Vagina (tissue), 2 donors: ENCODE results near the gene ST6GALNAC5. TPM values are rescaled to one million over a fixed set of nuclear protein-coding genes. Genes with fewer than 3 reads are reported as not detected.

Experiments used
- DNase-seq, 2 donors: peaks; one replicate each; pipeline ENCODE4 v3.0.0-alpha.2; 2017; ENCODE audit errors: extremely low spot score in 2 of 2
- H3K27ac ChIP-seq: fragments of 200-600 bp; sonication (generic); one replicate; pipeline ENCODE4 v1.5.1; 2019
- H3K27me3 ChIP-seq: fragments of 200-600 bp; sonication (generic); one replicate; pipeline ENCODE4 v1.5.1; 2019
- H3K36me3 ChIP-seq, 2 donors: fragments of 200-600 bp; sonication (generic); one replicate each; pipeline ENCODE4 v1.5.1; 2017 to 2019
- H3K4me1 ChIP-seq: fragments of 200-600 bp; sonication (generic); one replicate; pipeline ENCODE4 v1.5.1; 2019
- H3K4me3 ChIP-seq, 2 donors: fragments of 200-600 bp; sonication (generic); 1 replicate in 1 of 2; 2 replicates in 1 of 2; pipeline ENCODE4 v1.5.1; 2016 to 2019
- H3K9me3 ChIP-seq: fragments of 200-600 bp; sonication (generic); one replicate; pipeline ENCODE4 v1.5.1; 2019
- CTCF ChIP-seq, 3 experiments: fragments of 450-650 bp in 2 of 3; fragments of 200-600 bp in 1 of 3; sonication (generic) in 1 of 3; IDR thresholded peaks; one replicate each; pipeline ENCODE4 v1.5.1; 2017 to 2019; ENCODE audit warnings: antibody characterized with exemption in 3 of 3, mild to moderate bottlenecking in 2 of 3, moderate library complexity in 2 of 3
- POLR2A ChIP-seq, 2 donors: fragments of 450-650 bp; IDR thresholded peaks; one replicate each; pipeline ENCODE4 v1.6.1; 2017; ENCODE audit warnings: antibody characterized with exemption in 2 of 2, mild to moderate bottlenecking in 2 of 2, moderate library complexity in 2 of 2
- POLR2AphosphoS5 ChIP-seq, 2 donors: sonication (generic); formaldehyde crosslinking; IDR thresholded peaks; one replicate each; pipeline ENCODE4 v1.9.0; 2017; ENCODE audit warnings: antibody characterized with exemption in 2 of 2, mild to moderate bottlenecking in 2 of 2, low read depth in 1 of 2; ENCODE audit not compliant: insufficient read depth in 1 of 2
- intact Hi-C: fragments of 100-400 bp; cut with DNase I; formaldehyde crosslinking; loops from one replicate; pipeline ENCODE4 v1.15.1; 2023
- total RNA-seq: library from RNA; depleted of rRNA; stranded (reverse); fragments of >200 nt; gene quantifications from one replicate; pipeline ENCODE4 v1.2.3, GENCODE V29; 2016

Gene ST6GALNAC5
- total RNA-seq, 1 donor from 2014 or later = 9.6 TPM

GRCh38 chr1:76909311-76909710, 42.0 kb downstream of the ST6GALNAC5 start:
- Histone ChIP-seq H3K36me3 (no peaks in the 10 kb centered on the region), H3K4me1 (no peaks in the 10 kb centered on the region), H3K4me3 (no peak overlapping the region), H3K9me3 (no peaks in the 10 kb centered on the region), H3K27ac (no peak overlapping the region), H3K27me3 (no peaks in the 10 kb centered on the region)
- TF ChIP-seq CTCF (IDR thresholded peaks at IDR 0.05) (no peak), POLR2AphosphoS5 (IDR thresholded peaks at IDR 0.05; ENCODE audit: insufficient read depth in 1 of 2, low read depth in 1 of 2) (no peak), POLR2A (IDR thresholded peaks at IDR 0.05) (no peak)
- intact Hi-C loops = no loop called here
- no peak for DNase-seq

GRCh38 chr1:76919085-76919484, 51.8 kb downstream of the ST6GALNAC5 start:
- Histone ChIP-seq H3K9me3 (no peaks in the 10 kb centered on the region), H3K27me3 (no peaks in the 10 kb centered on the region), H3K4me3 (no peak overlapping the region), H3K36me3 (no peaks in the 10 kb centered on the region), H3K27ac (no peak overlapping the region), H3K4me1 (no peaks in the 10 kb centered on the region)
- no peak for TF ChIP-seq POLR2A (IDR thresholded peaks at IDR 0.05)
- no peak for DNase-seq
- intact Hi-C loops = loop anchor here (5.0 kb wide), 1 partner anchor 558 kb away; no protein-coding TSS in a partner anchor

GRCh38 chr1:76921590-76921989, 54.3 kb downstream of the ST6GALNAC5 start:
- no peak for DNase-seq
- no peaks in the 10 kb centered on the region for H3K4me1 ChIP-seq
- no peaks in the 10 kb centered on the region for H3K36me3 ChIP-seq
- TF ChIP-seq POLR2A (IDR thresholded peaks at IDR 0.05) = no peak
- TF ChIP-seq POLR2AphosphoS5 (IDR thresholded peaks at IDR 0.05; ENCODE audit: insufficient read depth in 1 of 2, low read depth in 1 of 2) = no peak
- TF ChIP-seq CTCF (IDR thresholded peaks at IDR 0.05) = no peak
- H3K9me3 ChIP-seq = no peaks in the 10 kb centered on the region
- H3K27ac ChIP-seq = no peak overlapping the region
- intact Hi-C loops = no loop called here
- no peak overlapping the region for H3K4me3 ChIP-seq
- H3K27me3 ChIP-seq = no peaks in the 10 kb centered on the region

- Histone ChIP-seq H3K4me1 (no peaks in the 10 kb centered on the region), H3K4me3 (no peak overlapping the region), H3K36me3 (no peaks in the 10 kb centered on the region), H3K27ac (no peak overlapping the region), H3K27me3 (no peaks in the 10 kb centered on the region), H3K9me3 (no peaks in the 10 kb centered on the region)
- no peak for DNase-seq
- intact Hi-C loops = no loop called here
- no peak for TF ChIP-seq POLR2A (IDR thresholded peaks at IDR 0.05)
- no peak for TF ChIP-seq POLR2AphosphoS5 (IDR thresholded peaks at IDR 0.05; ENCODE audit: insufficient read depth in 1 of 2, low read depth in 1 of 2)
- no peak for TF ChIP-seq CTCF (IDR thresholded peaks at IDR 0.05)
Observed at GRCh38 chr1:76925825-76926224, 58.5 kb downstream of the ST6GALNAC5 start.

- intact Hi-C loops = no loop called here
- Histone ChIP-seq H3K27ac (no peak overlapping the region), H3K36me3 (no peaks in the 10 kb centered on the region), H3K9me3 (no peaks in the 10 kb centered on the region), H3K4me1 (no peaks in the 10 kb centered on the region), H3K27me3 (no peaks in the 10 kb centered on the region), H3K4me3 (no peak overlapping the region)
- no peak for DNase-seq
- TF ChIP-seq CTCF (IDR thresholded peaks at IDR 0.05) = no peak
- TF ChIP-seq POLR2A (IDR thresholded peaks at IDR 0.05) = no peak
- no peak for TF ChIP-seq POLR2AphosphoS5 (IDR thresholded peaks at IDR 0.05; ENCODE audit: insufficient read depth in 1 of 2, low read depth in 1 of 2)
Observed at GRCh38 chr1:76928522-76928921, 61.2 kb downstream of the ST6GALNAC5 start.

GRCh38 chr1:76929136-76929535, 61.9 kb downstream of the ST6GALNAC5 start:
- H3K9me3 ChIP-seq = no peaks in the 10 kb centered on the region
- intact Hi-C loops = no loop called here
- H3K4me3 ChIP-seq = no peak overlapping the region
- H3K36me3 ChIP-seq = no peaks in the 10 kb centered on the region
- TF ChIP-seq POLR2AphosphoS5 (IDR thresholded peaks at IDR 0.05; ENCODE audit: insufficient read depth in 1 of 2, low read depth in 1 of 2) = no peak
- no peak for TF ChIP-seq CTCF (IDR thresholded peaks at IDR 0.05)
- no peak for TF ChIP-seq POLR2A (IDR thresholded peaks at IDR 0.05)
- no peaks in the 10 kb centered on the region for H3K27me3 ChIP-seq
- no peak for DNase-seq
- H3K4me1 ChIP-seq = no peaks in the 10 kb centered on the region
- H3K27ac ChIP-seq = no peak overlapping the region
